GM23338 (cell line): Measurements from ENCODE around the gene DOCK4. TPM values are rescaled to one million over a fixed set of nuclear protein-coding genes. Genes with fewer than 3 reads are reported as not detected.

Source experiments
- ATAC-seq: fragments of 200-7000 bp; cut with Tn5 transposase; 3 replicates; pipeline ENCODE4 v1.9.1; 2020
- DNase-seq: peaks from one replicate; pipeline ENCODE4 v3.0.0-alpha.2; 2015; ENCODE audit warnings: low spot score
- H2AFZ ChIP-seq: fragments of 200-600 bp; sonication (generic); 2 replicates; pipeline ENCODE4 v1.8.0; 2016; ENCODE audit warnings: antibody characterized with exemption, mild to moderate bottlenecking, moderate library complexity
- H3F3A ChIP-seq: fragments of 200-600 bp; sonication (generic); replicated peaks from 2 replicates; pipeline ENCODE4 v1.8.0; 2017; ENCODE audit warnings: antibody characterized with exemption, mixed run types, low read depth
- H3K27ac ChIP-seq: fragments of 200-600 bp; sonication (generic); 2 replicates; pipeline ENCODE4 v1.6.1; 2016; ENCODE audit warnings: low read depth
- H3K27me3 ChIP-seq: fragments of 200-600 bp; sonication (generic); 2 replicates; pipeline ENCODE4 v1.8.0; 2016; ENCODE audit warnings: mild to moderate bottlenecking, mixed run types, moderate library complexity; ENCODE audit not compliant: insufficient read depth
- H3K36me3 ChIP-seq: fragments of 200-600 bp; sonication (generic); 2 replicates; pipeline ENCODE4 v1.8.0; 2016; ENCODE audit warnings: mild to moderate bottlenecking; ENCODE audit not compliant: insufficient read depth
- H3K4me1 ChIP-seq: fragments of 200-600 bp; sonication (generic); 2 replicates; pipeline ENCODE4 v1.8.0; 2016; ENCODE audit warnings: mild to moderate bottlenecking, moderate library complexity; ENCODE audit not compliant: insufficient read depth
- H3K4me2 ChIP-seq: fragments of 200-600 bp; sonication (generic); 2 replicates; pipeline ENCODE4 v1.7.1; 2017; ENCODE audit warnings: mixed run types
- H3K4me3 ChIP-seq: fragments of 200-600 bp; sonication (generic); 2 replicates; pipeline ENCODE4 v1.6.1; 2016; ENCODE audit warnings: mixed run types
- H3K79me2 ChIP-seq: fragments of 200-600 bp; sonication (generic); replicated peaks from 2 replicates; pipeline ENCODE4 v1.8.0; 2017; ENCODE audit warnings: mild to moderate bottlenecking; ENCODE audit not compliant: insufficient read depth
- H3K9me2 ChIP-seq: fragments of 200-600 bp; sonication (generic); 2 replicates; pipeline ENCODE4 v1.8.0; 2017; ENCODE audit not compliant: insufficient read depth
- H4K20me1 ChIP-seq: fragments of 200-600 bp; sonication (generic); replicated peaks from 2 replicates; pipeline ENCODE4 v1.8.0; 2017; ENCODE audit warnings: mild to moderate bottlenecking; ENCODE audit not compliant: insufficient read depth
- H3K27ac Mint-ChIP-seq: 2 replicates; pipeline ENCODE4 v1.8.0; 2020; ENCODE audit warnings: inconsistent platforms, mild to moderate bottlenecking, moderate library complexity, mixed read lengths
- H3K27me3 Mint-ChIP-seq: 3 replicates; pipeline ENCODE4 v1.8.0; 2022; ENCODE audit warnings: low read depth, mild to moderate bottlenecking, moderate library complexity, mixed read lengths, inconsistent platforms; ENCODE audit not compliant: insufficient read depth, poor library complexity
- H3K36me3 Mint-ChIP-seq: 3 replicates; pipeline ENCODE4 v1.8.0; 2021; ENCODE audit warnings: low read depth, mild to moderate bottlenecking, inconsistent platforms, moderate library complexity, mixed read lengths
- H3K4me1 Mint-ChIP-seq: 3 replicates; pipeline ENCODE4 v1.8.0; 2020; ENCODE audit warnings: mild to moderate bottlenecking, inconsistent platforms, mixed read lengths
- H3K4me3 Mint-ChIP-seq: 3 replicates; pipeline ENCODE4 v1.8.0; 2021; ENCODE audit warnings: moderate library complexity, mild to moderate bottlenecking, inconsistent platforms, mixed read lengths
- H3K9me3 Mint-ChIP-seq: 3 replicates; pipeline ENCODE4 v1.8.0; 2020; ENCODE audit warnings: moderate library complexity, mild to moderate bottlenecking, inconsistent platforms, mixed read lengths
- CREB1 ChIP-seq: fragments of 250-450 bp; sonication (Bioruptor Pico); IDR thresholded peaks from 2 replicates; pipeline ENCODE4 v1.5.0; 2020; ENCODE audit warnings: low read depth, mild to moderate bottlenecking, moderate library complexity
- CTCF ChIP-seq, 2 experiments: fragments of 200-600 bp in 1 of 2; sonication (generic) in 1 of 2; conservative IDR thresholded peaks; 2 replicates each; pipeline versions ENCODE4 v1.5.1 to v1.6.1; 2016 to 2017; ENCODE audit warnings: antibody characterized with exemption in 2 of 2, low read depth in 2 of 2, mild to moderate bottlenecking in 2 of 2, moderate library complexity in 1 of 2
- ETS1 ChIP-seq: IDR thresholded peaks from 2 replicates; pipeline ENCODE4 v1.6.1; 2016; ENCODE audit warnings: antibody characterized with exemption
- EZH2 ChIP-seq: fragments of 200-600 bp; sonication (generic); IDR thresholded peaks from one replicate; pipeline ENCODE4 v1.8.0; 2017; ENCODE audit warnings: antibody characterized with exemption, mild to moderate bottlenecking, low read depth; ENCODE audit not compliant: unreplicated experiment
- EZH2phosphoT487 ChIP-seq: fragments of 200-600 bp; sonication (generic); IDR thresholded peaks from one replicate; pipeline ENCODE4 v1.8.1; 2018; ENCODE audit warnings: antibody characterized with exemption; ENCODE audit not compliant: unreplicated experiment
- JUNB ChIP-seq: IDR thresholded peaks from one replicate; pipeline ENCODE4 v1.6.1; 2016; ENCODE audit warnings: antibody characterized with exemption; ENCODE audit not compliant: unreplicated experiment
- NANOG ChIP-seq: IDR thresholded peaks from 2 replicates; pipeline ENCODE4 v1.6.1; 2016; ENCODE audit warnings: antibody characterized with exemption, borderline replicate concordance
- POLR2AphosphoS5 ChIP-seq: IDR thresholded peaks from 2 replicates; pipeline ENCODE4 v1.6.1; 2016; ENCODE audit warnings: antibody characterized with exemption, low read depth
- REST ChIP-seq: IDR thresholded peaks from one replicate; pipeline ENCODE4 v1.6.1; 2018; ENCODE audit warnings: antibody characterized with exemption; ENCODE audit not compliant: unreplicated experiment
- STAT1 ChIP-seq: IDR thresholded peaks from one replicate; pipeline ENCODE4 v1.6.1; 2016; ENCODE audit warnings: antibody characterized with exemption; ENCODE audit not compliant: unreplicated experiment
- ZNF114 ChIP-seq: fragments of 250-450 bp; sonication (Bioruptor Pico); IDR thresholded peaks from 2 replicates; pipeline ENCODE4 v1.5.0; 2020; ENCODE audit warnings: mild to moderate bottlenecking, moderate library complexity
- ZNF331 ChIP-seq: fragments of 250-450 bp; sonication (Bioruptor Pico); IDR thresholded peaks from 2 replicates; pipeline ENCODE4 v1.5.0; 2020; ENCODE audit warnings: low read depth, mild to moderate bottlenecking, moderate library complexity
- ZNF462 ChIP-seq: fragments of 250-450 bp; sonication (Bioruptor Pico); IDR thresholded peaks from 2 replicates; pipeline ENCODE4 v1.5.0; 2020; ENCODE audit warnings: mild to moderate bottlenecking, moderate library complexity
- polyA plus RNA-seq: library from polyadenylated mRNA; unstranded; fragments of >200 nt; fragmentation: Nextera tagmentation; extraction: Ambion mirVana; gene quantifications from 2 replicates; pipeline ENCODE4 v1.2.1, GENCODE V29; 2016
- total RNA-seq: library from RNA; depleted of rRNA; stranded (reverse); fragments of >200 nt; shearing (Covaris generic); gene quantifications from 2 replicates; pipeline ENCODE4 v1.2.3, GENCODE V29; 2014

DOCK4 gene
- total and polyA plus RNA-seq, 2 experiments from 2014 or later = 6.3 to 33.8 TPM

GRCh38 chr7:112201411-112201810, 4.8 kb downstream of the DOCK4 start:
- Histone ChIP-seq H3K4me2 (no peak overlapping the region), H3K9me2 (no peaks in the 10 kb centered on the region), H3K4me1 (peaks cover 30% of the 10 kb centered on the region), H3K79me2 (peaks cover 94% of the 10 kb centered on the region), H3K27me3 (no peaks in the 10 kb centered on the region), H4K20me1 (peaks cover 14% of the 10 kb centered on the region), H3K27ac (no peak overlapping the region), H2AFZ (no peak overlapping the region), H3K36me3 (no peaks in the 10 kb centered on the region), H3F3A (no peaks in the 10 kb centered on the region), H3K4me3 (no peak overlapping the region)
- peaks cover 6% of the 10 kb centered on the region for H3K27me3 Mint-ChIP-seq
- H3K9me3 Mint-ChIP-seq = no peaks in the 10 kb centered on the region; the same call in 2 of the 3 replicates
- ATAC-seq (no peak), DNase-seq (no peak)
- H3K27ac Mint-ChIP-seq = no peak overlapping the region
- no peak overlapping the region for H3K4me3 Mint-ChIP-seq
- TF ChIP-seq JUNB (no peak), REST (no peak), STAT1 (no peak), ZNF462 (CRISPR knock-in tag) (no peak), ETS1 (no peak), CREB1 (CRISPR knock-in tag) (no peak), POLR2AphosphoS5 (no peak), NANOG (no peak), ZNF114 (CRISPR knock-in tag) (no peak), EZH2 (no peak), EZH2phosphoT487 (no peak), ZNF331 (no peak), CTCF (conservative IDR thresholded peaks at IDR 0.05; ENCODE audit: low read depth in 2 of 2) (no peak)
- H3K36me3 Mint-ChIP-seq = no peaks in the 10 kb centered on the region; the same call in 2 of the 3 replicates
- peaks cover 33% of the 10 kb centered on the region for H3K4me1 Mint-ChIP-seq
